ENCODE measurements around the gene PPM1L.
"Not testable (repeated sequence)": the region's sequence is repeated elsewhere in the genome, so short reads cannot be mapped to it uniquely, and the experiment has no call there.

GRCh38 chr3:161034913-161035550, 279.0 kb downstream of the PPM1L start:
- not testable (repeated sequence) for TF ChIP-seq CTCF, POLR2A (IDR thresholded peaks at IDR 0.05)
